GM21360 (cell line): ENCODE results near the gene ACOT11.
"Not testable (repeated sequence)": the region's sequence is repeated elsewhere in the genome, so short reads cannot be mapped to it uniquely, and the experiment has no call there.

Experiments used
- ATAC-seq: cut with Tn5 transposase; IDR thresholded peaks from one replicate; pipeline ENCODE4 v1.9.1; 2021; ENCODE audit warnings: mild to moderate bottlenecking, moderate library complexity; ENCODE audit not compliant: unreplicated experiment

The ACOT11 gene

DNA sequence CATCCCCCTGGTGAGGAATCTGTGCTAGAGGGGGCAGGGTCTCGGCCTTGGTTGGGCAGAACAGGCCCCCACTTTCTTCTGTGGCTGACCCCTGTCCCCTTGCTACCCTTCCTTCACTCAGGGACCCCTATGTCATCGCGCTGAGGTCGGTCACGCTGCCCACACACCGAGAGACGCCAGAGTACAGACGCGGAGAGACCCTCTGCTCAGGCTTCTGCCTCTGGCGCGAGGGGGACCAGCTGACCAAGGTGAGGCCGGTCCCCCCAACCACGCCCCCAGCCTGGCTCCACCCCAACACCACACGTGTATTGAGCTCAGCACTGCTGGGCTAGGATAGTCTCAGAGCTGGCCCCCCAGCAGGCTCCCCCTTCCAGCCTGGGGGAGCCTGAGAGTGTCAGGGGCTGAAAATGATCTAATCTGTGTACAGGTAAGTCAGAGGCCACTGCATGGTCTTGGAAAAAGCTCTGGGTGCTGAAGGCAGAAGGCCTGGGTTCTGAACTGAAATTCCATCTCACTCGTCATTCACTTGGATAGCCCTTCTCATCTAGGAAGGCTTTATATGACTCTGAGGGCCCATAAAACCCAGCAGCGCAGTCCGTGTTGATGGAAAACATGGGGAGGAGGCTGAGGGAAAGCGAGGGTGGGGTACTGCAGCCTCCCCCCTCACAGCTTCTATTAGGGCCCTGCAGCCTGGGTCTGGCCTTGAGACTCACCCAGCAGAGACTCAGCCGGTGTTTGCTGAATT is 60.0 kb downstream of the ACOT11 start:
- no peak for ATAC-seq

DNA sequence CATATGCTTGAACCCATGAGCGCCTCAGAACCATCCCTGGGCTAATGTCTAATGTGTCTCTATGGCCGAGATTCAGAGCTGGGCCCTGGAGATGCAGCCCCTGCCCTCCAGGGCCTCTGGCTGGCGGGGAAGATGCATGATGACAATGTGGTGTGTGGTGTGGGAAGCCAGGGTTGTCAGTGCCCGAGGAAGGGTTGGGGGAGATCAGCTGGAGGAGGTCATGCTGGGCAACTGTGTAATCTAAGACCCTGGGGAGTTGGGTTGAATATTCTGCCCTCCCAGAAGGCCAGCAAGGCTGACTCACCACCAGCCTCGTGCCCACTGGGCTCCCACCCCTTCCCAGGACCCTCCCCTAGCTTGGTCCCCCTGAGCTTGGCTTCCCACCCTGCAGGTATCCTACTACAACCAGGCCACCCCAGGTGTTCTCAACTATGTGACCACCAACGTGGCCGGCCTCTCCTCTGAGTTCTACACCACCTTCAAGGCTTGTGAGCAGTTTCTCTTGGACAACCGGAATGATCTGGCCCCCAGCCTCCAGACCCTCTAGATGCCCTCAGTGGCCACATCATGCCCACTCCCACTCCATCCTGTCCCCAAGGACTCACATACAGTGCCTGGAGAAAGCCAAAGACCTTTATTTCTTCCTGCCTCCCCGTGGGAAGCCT is 60.7 kb downstream of the ACOT11 start:
- no peak for ATAC-seq

GRCh38 chr1:54609301-54609921 is 61.4 kb downstream of the ACOT11 start:
- ATAC-seq: no peak

GRCh38 chr1:54610048-54610447 is 62.0 kb downstream of the ACOT11 start:
- ATAC-seq: no peak

GRCh38 chr1:54610601-54611580 is 62.9 kb downstream of the ACOT11 start:
- no peak for ATAC-seq

DNA sequence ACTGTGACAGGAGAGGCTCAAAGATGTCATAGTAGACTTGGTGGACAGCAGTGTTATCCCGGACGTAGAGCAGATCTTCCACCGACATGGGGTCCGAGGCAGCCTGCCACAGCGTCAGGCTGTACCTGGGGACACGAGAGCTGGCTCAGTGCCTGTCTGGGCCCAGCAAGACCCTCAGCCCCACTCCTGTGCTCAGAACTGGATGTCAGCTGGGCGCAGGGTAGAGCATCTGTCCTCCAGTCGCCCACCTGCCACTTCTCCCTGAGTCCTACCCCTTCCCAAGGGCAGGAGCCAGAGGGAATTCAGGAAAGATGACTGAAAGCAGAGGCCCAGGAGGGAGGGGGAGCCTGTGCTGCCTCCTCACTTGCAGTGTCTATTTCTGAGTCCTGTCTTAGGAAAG is 63.6 kb downstream of the ACOT11 start:
- ATAC-seq: no peak

DNA sequence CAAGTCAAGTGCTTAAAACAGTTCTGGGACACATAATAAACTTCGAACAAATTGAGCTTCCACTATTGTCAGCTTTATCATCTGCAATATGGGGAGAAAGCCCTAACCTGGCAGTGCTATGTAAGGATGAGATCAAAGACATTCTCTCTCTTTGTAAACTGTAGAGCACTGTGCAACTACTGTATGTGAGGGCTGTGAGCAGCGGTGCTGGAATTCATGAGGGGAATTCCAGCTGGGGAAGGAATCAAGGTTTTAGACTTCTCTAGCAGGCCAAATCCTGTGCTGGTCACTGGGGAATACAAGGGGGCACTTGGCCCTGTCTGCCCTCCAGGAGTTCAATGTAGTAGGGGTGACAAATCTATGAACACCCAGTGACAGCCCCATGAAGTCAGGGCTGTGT is 66.0 kb downstream of the ACOT11 start:
- no peak for ATAC-seq

GRCh38 chr1:54614563-54614962 is 66.5 kb downstream of the ACOT11 start:
- ATAC-seq: no peak

DNA sequence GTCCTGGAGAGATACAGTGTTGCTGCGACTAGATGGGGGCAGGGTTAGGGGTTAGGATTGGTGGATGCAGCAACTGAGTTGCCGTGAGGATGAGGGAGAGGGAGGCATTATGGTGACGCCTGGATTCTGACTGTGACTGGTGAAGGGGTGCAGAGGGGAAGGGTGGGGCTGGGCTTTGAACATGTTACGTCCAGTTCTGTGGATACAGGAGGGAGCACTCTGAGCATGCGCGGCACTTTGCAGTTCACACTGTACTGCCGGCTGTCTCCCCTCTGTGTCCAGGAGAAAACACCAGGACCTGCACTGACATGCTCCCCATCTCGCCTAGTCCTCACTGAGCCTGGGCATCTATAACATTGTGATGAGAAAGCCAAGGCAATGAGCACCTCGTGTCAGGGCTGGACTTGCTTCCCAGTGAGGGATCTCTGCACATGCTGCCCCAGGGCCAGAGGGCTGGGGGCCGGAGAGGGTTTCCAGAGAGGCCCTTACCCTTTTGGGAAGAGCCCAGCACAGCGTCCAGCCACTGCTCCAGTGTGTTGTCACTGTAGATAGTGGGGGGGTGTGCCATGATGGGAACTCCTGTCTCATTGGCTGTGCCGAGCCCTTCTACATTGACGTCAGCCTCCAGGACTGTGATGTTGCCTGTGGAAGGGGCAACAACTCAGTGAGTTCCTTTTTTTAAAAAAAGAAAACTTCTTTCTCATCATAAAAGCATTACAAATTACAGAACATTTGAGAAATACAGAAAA is 67.7 kb downstream of the ACOT11 start:
- ATAC-seq: no peak

DNA sequence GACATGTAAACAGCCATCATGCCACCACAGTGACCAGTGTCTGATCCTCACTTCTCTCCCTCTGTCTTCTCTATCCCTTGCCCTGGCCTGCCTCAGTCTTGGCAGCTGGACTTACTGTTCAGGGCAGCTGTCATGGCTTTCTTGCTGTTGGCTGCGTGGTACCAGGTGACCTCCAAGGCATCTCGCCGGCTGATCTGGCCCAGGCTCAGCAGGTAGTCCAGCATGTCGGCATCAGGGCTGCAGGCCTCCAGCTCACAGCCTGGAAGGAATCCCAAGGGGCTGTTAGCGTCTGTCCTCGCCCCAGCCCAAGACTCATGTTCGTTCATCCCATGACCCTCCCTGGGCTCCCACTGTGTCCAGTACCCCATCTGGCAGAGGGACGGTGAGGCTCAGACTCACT is 71.7 kb downstream of the ACOT11 start:
- ATAC-seq: no peak

GRCh38 chr1:54623216-54624007 is 75.4 kb downstream of the ACOT11 start, which contains the start of gene FAM151A:
Gene FAM151A, minus strand, starts transcription at chr1:54623525. Its CDS starts 130 bp downstream, at chr1:54623395.
- no peak for ATAC-seq

DNA sequence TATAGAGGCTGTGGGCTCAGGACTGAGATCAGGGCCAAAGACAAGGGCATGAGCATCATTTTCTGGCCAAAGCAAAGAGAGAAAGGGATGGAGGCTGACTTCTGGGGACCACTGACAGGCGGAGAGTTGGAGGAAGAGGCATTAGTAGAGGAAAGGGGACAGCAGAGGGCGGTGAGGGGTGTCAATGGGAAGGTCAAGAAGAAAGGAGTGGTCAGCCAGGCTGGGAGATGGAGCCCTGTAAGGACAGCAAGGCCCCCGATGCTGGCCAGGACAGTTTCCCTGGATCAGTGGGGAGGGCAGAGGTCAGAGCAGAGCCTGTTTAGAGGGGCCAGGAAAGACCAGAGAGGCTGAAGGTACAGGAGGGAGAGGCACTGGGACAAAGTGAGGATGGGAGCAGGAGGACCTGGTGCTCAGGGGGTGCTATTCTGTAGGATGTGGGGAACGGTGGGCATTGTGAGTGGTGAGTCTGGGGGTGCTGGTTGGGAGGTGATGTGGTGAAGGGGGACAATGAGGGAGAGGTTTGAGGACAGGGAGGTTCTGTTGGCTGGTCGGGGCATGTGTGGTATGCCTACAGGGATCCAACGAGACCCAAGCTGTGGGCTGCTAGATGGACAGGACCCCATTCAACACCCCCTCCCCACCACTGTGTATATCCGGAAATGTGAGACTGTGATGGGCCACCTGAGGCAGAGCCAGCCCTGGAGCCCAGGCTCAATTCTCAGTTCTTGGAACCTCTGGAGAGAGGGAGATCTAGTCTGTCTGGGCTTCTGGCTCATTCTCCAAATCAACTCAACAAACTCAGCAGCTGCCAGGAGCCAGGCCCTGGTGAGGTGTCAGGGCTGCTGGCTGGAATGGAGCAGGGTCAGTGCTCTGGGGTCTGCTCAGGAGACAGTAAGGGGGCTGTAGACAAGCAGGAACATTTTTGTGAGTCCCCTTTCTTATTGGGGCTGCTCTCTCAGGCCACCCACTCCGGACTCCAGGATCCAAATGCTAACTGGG is 76.7 kb downstream of the ACOT11 start:
- ATAC-seq: no peak

DNA sequence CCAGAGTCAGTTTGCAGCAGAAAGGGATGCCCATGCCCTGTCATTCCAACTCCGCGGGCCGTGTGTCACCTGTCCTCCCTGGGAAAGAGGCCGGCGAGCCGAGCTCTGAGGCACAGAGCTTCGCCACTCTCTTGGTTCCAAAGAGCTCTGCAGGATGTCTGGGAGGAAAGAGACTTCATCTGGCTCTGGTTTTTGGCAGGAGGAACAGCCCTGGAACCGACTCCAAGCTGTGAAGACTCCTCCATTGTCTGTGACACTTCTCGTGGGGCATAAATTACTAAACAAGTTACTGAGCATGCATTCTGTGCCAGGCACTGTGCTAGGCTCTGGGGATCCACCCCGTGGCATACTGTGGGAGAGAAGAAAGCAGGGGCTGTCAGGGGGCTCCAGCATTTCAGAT is 79.2 kb downstream of the ACOT11 start:
- no peak for ATAC-seq

- ATAC-seq: not testable (repeated sequence)
These were observed 87.8 kb downstream of the ACOT11 start for GRCh38 chr1:54635804-54636203.

DNA sequence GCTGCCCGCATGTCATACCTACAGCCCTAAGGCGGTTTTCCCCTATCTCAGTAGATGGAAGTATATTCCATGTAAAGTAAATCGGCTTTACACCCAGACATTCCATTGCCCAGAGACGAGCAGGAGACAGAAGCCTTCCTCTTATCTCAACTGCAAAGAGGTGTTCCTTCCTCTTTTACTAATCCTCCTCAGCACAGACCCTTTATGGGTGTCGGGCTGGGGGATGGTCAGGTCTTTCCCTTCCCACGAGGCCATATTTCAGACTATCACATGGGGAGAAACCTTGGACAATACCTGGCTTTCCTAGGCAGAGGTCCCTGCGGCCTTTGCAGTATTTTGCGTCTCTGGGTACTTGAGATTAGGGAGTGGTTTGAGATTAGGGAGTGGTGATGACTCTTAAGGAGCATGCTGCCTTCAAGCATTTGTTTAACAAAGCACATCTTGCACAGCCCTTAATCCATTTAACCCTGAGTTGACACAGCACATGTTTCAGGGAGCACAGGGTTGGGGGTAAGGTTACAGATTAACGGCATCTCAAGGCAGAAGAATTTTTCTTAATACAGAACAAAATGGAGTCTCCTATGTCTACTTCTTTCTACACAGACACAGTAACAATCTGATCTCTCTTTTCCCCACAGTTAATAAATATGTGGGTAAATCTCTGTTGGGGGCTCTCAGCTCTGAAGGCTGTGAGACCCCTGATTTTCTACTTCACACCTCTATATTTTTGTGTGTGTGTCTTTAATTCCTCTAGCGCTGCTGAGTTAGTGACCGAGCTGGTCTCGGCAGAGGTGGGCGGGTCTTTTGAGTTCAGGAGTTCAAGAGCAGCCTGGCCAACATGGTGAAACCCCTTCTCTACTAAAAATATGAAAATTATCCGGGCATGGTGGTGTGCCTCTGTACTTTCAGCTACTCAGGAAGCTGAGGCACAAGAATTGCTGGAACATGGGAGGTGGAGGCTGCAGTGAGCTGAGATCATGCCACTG is 88.7 kb downstream of the ACOT11 start:
- ATAC-seq: not testable (repeated sequence)

GRCh38 chr1:54640361-54640760 is 92.3 kb downstream of the ACOT11 start:
- no peak for ATAC-seq
